Coronary artery (tissue), 2 donors: Measurements from ENCODE around the gene SMARCD2.
"Not testable (repeated sequence)": the region's sequence is repeated elsewhere in the genome, so short reads cannot be mapped to it uniquely, and the experiment has no call there.

Source experiments
- DNase-seq: peaks from one replicate; pipeline ENCODE4 v3.0.0-alpha.2; 2017; ENCODE audit warnings: low spot score
- H3K27ac ChIP-seq, 2 donors: fragments of 200-600 bp; sonication (generic); one replicate each; pipeline ENCODE4 v1.5.1; 2016 to 2019
- H3K4me3 ChIP-seq: fragments of 200-600 bp; sonication (generic); 2 replicates; pipeline ENCODE4 v1.5.1; 2016; ENCODE audit warnings: mild to moderate bottlenecking, moderate library complexity
- TF ChIP-seq, protein P1 (sequence below): fragments of 200-600 bp; sonication (generic); IDR thresholded peaks from one replicate; pipeline ENCODE4 v1.5.1; 2019; ENCODE audit warnings: antibody characterized with exemption

SMARCD2 gene

DNA sequence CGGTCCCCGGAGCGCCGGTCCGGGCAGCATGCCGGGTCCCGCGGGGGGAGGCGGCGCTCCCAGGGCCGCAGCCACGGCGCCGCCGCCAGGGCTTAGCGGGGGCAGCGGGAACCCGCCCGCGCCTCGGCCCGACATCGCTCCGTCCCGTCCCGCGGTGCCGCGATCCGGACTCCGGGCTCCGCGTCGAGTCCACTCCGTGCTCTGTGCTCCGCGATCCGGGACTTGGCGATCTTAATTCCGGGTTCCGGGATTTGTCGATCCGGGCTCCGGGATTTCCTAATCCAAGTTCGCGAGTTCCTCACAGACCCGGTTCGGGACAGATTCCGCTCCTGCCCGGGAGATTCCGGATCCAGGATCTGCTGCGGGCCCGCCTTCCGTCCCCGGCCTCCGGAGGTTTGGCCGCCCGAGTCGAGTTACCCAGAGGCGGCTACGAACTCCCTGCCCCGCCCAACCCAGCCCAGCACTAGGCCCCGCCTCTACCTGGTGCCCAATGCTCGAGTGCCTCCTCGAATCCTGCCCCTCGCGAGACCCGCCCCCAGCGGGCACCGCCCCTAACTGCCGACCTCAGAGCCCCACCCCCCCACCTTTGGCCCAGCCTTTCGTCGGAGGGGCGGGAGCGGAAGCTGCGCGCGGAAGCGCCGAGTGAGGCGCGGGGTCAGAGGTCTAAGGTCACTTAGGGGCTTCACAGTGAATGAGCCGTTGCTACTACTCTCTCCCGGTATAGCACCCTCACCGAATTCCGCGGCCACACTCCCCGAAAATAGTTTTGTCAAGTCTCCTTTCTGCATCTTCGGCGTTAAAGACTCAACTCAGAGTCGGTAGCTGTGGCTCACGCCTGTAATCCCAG, at the start of gene SMARCD2:
Gene SMARCD2 (minus strand): TSS at position 146 of the 847 bp plus-strand sequence. CDS start 11 bp downstream, at position 135.
- peak within 1 kb of the TSS; percentile 93 to 95 for H3K27ac ChIP-seq
- peak within 1 kb of the TSS; percentile 89 for H3K4me3 ChIP-seq
- TF ChIP-seq, protein P1, sequence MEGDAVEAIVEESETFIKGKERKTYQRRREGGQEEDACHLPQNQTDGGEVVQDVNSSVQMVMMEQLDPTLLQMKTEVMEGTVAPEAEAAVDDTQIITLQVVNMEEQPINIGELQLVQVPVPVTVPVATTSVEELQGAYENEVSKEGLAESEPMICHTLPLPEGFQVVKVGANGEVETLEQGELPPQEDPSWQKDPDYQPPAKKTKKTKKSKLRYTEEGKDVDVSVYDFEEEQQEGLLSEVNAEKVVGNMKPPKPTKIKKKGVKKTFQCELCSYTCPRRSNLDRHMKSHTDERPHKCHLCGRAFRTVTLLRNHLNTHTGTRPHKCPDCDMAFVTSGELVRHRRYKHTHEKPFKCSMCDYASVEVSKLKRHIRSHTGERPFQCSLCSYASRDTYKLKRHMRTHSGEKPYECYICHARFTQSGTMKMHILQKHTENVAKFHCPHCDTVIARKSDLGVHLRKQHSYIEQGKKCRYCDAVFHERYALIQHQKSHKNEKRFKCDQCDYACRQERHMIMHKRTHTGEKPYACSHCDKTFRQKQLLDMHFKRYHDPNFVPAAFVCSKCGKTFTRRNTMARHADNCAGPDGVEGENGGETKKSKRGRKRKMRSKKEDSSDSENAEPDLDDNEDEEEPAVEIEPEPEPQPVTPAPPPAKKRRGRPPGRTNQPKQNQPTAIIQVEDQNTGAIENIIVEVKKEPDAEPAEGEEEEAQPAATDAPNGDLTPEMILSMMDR = no peak
- DNase-seq = peak; percentile 100

DNA sequence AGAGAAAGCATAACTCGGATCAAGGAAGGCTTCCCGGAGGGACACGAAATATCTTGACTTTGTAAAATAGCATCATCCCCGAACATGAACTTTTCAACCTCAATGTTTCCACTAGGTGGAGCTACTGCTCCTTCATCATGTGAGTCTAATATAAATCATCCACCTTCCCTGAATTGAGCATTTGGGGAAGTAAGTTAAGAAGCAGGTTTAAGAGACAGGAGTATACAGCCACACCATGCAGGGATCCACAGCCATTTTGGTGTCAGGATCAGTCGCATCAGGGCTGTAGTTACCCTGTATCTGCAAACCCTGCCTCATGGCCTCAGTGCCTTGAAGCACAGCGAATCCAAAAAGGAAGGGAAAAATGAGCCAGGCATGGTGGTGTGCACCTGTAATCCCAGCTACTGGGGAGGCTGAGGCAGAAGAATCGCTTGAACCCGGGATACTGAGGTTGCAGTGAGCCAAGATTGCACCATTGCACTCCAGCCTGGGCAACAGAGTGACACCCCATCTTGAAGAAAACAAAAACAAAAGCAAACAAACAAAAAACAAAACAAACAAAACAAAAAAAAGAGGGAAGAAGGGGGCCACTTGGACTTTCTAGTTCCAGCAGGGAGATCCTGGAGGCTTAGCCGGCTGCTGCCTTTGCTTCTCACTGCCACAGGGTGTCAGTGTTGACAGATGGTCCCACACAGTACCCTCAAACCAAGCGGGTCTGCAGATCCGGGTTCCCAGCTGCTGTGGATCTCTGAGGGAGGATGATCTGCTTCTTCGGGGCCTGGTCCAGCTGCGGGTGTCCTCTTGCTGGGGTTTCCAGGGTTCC, 46.8 kb upstream of the SMARCD2 start:
- DNase-seq, H3K27ac ChIP-seq, H3K4me3 ChIP-seq: not testable (repeated sequence)
- TF ChIP-seq, protein P1 = peak; percentile 12

DNA sequence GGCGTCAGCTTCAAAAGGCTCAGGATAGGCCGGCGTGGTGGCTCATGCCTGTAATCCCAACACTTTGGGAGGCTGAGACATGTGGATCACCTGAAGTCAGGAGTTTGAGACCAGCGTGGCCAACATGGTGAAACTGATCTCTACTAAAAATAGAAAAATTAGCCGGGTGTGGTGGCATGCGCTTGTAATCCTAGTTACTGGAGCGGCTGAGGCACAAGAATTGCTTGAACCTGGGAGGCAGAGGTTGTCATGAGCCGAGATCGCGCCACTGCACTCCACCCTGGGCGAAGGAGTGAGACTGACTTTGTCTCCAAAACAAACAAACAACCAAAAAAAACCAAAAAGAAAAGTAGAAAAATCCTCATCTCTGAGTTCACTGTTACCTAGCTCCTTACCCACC, 42.6 kb upstream of the SMARCD2 start:
- DNase-seq, H3K27ac ChIP-seq, H3K4me3 ChIP-seq: not testable (repeated sequence)

DNA sequence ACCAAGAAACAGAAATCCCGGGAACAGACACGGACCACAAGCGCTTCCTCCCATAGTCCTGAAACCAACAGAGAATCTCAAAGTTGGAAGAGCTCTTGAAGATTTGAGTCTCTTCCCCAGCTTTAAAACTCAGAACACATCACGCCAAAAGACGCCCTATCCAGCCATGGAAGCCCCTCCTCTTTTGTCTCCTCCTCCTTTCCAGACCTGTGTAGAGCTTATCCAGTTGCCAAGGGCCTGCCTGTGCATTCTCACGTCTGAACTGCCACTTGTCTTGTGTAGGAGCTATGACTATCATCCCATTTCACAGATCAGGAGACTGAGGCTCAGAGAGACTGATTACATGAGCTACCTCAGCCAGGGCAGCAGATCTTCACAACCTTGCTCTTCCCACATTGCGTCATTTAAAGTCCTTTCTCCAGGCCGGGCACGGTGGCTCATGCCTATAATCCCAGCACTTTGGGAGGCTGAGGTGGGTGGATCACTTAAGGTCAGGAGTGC, 40.2 kb upstream of the SMARCD2 start:
- DNase-seq, H3K27ac ChIP-seq, H3K4me3 ChIP-seq: not testable (repeated sequence)

DNA sequence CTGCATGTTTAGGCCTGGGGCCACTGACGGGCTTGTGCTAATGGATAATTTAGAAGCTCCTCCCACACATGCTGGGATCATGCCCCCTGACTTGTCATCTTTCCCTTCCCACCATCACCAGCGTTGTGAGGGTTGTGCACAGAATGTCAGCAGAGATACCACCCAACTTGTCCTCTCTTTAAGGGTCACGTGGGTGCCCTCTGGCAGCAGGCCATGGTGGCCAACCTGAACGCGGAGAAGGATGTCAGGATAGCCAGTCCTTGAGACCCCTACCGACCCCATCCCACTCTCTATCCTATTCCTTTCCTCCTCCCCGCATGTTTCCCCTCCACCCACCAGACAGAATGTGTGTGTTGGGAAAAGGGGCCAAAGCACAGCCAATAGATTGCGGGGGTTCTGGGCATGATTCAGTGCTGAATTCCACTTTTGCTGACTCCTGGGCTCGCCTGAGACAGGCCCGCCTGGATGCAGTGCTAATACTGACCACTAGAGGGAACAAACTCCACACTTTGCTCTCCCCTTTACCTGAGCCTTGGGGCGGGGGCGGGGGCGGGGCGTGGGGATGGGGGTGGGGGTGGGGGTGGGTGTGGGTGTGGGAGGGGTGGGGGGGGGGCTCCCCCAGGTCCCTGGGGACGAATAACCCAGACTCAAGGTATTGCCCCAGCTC, 39.6 kb upstream of the SMARCD2 start, which contains the start of gene GH2:
Gene GH2 (minus strand): TSS at position 10 of the 667 bp plus-strand sequence. CDS start 143 bp downstream, outside the sequence.
- TF ChIP-seq, protein P1 = peak; percentile 20
- DNase-seq = no peak
- H3K27ac ChIP-seq = no peak within 1 kb of the TSS
- no peak within 1 kb of the TSS for H3K4me3 ChIP-seq

DNA sequence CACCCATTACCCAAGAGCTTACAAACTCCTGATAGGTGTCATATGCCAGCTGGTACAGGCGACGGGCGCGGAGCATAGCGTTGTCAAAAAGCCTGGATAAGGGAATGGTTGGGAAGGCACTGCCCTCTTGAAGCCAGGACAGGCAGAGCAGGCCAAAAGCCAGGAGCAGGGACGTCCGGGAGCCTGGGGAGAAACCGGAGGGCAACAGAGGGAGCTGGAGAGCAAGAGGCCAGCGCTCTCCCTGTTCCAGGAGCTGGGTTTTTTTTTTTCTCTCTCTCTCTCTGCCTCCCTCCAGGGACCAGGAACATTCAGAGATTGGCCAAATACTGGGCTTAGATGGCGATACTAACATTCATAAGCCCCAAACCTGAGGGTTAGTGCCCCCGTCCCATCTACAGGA, 38.9 kb upstream of the SMARCD2 start:
- not testable (repeated sequence) for H3K4me3 ChIP-seq, H3K27ac ChIP-seq, DNase-seq

DNA sequence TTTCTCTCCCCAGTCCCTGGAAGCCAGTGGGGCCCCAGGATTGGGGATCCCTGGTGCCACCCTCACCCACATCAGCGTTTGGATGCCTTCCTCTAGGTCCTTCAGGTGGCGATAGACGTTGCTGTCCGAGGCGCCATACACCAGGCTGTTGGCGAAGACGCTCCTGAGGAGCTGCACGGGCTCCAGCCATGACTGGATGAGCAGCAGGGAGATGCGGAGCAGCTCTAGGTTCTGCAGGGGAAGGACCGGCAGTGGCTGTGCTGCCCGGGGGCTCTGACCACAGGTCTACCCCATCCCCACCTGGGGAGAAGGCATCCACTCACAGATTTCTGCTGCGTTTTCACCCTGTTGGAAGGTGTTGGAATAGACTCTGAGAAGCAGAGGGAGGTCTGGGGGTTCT, 38.2 kb upstream of the SMARCD2 start:
- no peak for DNase-seq
- no peak overlapping the region for H3K4me3 ChIP-seq
- TF ChIP-seq, protein P1 = no peak
- no peak overlapping the region for H3K27ac ChIP-seq

DNA sequence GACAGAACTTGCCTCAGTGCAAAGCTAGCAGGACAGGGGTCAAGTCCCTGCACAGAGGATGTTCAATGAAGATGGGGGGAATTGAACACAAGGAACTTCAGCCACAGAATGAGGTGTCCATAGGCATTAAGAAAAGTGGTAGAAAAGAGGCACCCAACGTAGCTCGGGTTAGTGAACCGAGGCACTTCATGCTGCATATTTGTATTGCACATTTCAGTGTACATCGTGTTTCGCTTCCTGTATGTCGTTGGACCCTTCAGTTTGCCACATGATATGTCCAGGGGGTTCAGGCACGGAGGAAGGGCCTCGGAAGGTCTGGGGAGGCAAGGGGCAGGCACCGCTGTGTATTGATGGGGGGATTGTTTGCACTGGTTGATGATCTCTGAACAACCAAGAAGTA, 35.9 kb upstream of the SMARCD2 start:
- not testable (repeated sequence) for H3K4me3 ChIP-seq, H3K27ac ChIP-seq, DNase-seq

DNA sequence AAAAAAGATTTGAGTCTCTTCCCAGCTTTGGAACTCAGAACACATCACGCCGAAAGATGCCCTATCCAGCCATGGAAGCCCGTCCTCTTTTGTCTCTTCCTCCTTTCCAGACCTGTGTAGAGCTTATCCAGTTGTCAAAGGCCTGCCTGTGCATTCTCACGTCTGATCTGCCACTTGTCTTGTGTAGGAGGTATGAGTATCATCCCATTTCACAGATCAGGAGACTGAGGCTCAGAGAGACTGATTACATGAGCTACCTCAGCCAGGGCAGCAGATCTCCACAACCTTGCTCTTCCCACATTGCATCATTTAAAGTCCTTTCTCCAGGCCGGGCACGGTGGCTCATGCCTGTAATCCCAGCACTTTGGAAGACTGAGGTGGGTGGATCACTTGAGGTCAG, 32.2 kb upstream of the SMARCD2 start:
- not testable (repeated sequence) for DNase-seq, H3K4me3 ChIP-seq, H3K27ac ChIP-seq

DNA sequence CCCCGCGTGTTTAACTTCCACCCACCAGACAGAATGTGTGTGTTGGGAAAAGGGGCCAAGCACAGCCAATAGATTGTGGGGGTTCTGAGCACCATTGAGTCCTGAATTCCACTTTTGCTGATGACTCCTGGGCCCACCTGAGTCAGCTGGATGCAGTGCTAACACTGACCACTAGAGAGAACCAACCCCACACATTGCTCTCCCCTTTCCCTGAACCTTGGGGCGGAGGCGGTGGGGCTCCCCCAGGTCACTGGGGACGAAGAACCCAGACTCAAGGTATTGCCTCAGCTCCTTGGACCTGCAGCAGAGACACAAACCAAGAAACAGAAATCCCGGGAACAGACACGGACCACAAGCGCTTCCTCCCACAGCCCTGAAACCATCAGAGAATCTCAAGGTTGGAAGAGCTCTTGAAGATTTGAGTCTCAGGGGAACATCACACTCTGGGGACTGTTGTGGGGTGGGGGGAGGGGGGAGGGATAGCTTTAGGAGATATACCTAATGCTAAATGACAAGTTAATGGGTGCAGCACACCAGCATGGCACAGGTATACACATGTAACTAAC, 31.7 kb upstream of the SMARCD2 start:
- H3K27ac ChIP-seq, DNase-seq, H3K4me3 ChIP-seq: not testable (repeated sequence)

DNA sequence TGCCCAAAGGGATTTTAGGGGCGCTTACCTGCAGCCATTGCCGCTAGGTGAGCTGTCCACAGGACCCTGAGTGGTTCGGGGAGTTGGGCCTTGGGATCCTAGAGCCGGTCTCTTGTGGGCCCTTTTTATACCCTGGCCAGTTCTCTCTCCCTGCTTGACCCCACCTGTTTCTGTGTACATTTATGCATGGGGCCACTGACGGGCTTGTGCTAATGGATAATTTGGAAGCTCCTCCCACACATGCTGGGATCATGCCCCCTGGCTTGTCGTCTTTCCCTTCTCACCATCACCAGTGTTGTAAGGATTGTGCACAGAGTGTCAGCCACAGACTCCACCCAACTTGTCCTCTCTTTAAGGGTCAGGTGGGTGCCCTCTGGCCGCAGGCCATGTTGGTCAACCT, 31.1 kb upstream of the SMARCD2 start, which contains the start of gene CSH2:
Gene CSH2 (minus strand): TSS at position 101 of the 400 bp plus-strand sequence. CDS start 63 bp downstream, at position 38.
- H3K4me3 ChIP-seq, DNase-seq, H3K27ac ChIP-seq: not testable (repeated sequence)

DNA sequence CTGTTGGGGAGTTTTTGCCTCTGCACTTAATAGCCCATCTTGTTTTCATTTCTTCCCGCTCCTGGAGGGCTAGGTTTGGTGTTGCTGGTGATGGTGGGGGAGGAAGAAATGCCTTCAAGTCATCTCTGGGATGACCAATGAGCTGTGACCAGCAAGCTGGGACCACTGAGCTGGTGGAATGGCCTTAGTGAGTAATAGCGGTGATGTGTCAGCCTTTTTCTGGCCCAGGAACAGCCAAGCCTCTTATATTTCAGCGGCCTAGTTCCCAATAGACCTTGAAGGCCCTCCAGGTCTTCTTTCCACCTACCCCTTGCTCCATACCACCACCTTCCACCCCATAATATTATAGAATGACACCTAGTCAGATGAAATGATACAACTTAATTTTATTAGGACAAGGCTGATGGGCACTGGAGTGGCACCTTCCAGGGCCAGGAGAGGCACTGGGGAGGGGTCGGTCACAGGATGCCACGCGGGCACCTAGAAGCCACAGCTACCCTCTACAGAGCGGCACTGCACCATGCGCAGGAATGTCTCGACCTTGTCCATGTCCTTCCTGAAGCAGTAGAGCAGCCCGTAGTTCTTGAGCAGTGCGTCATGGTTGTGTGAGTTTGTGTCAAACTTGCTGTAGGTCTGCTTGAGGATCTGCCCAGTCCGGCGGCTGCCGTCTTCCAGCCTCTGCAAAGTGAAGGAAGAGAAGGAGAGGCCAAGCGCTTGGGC, 29.3 kb upstream of the SMARCD2 start:
- not testable (repeated sequence) for DNase-seq, H3K4me3 ChIP-seq, H3K27ac ChIP-seq
